NCI-H510A treated with DMSO at 0.1 percent for 48 hours (cell line): ENCODE results near the gene FASTKD2.
A peak's percentile ranks its signal among the peaks of the same experiment; 100 is the strongest.

Source experiments
- DNase-seq: peaks from one replicate; lab custom pipeline; 2025; lab: John Stamatoyannopoulos, UW

FASTKD2 gene

GRCh38 chr2:206765242-206766056 is at the start of gene FASTKD2, which contains the start of gene MDH1B:
TSS of gene FASTKD2 (plus strand) at chr2:206765606. CDS start at chr2:206766694, 1,088 bp downstream.
TSS of gene MDH1B (minus strand) at chr2:206765328. CDS start at chr2:206765271, 57 bp downstream.
- peak; percentile 94 for DNase-seq

DNA sequence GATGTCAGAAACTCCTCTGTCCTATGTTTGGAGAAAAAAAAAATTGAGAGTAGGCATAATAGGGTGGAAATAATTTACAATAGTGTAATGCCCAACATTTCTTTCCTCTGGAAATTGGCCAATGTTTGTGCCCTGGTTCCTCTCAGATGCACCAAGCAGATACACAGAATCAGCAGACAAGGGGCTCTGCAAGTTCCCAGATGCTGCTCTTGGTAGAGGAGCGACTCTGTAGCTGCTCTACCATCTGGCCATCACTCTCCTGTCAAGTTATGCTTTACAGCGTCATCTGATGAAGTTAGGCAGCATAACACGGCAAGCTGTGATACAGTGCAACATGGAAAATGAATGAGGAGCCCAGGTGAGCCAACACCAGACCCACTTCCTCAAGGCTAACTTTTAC is 48.8 kb upstream of the FASTKD2 start:
- no peak for DNase-seq

- no peak for DNase-seq
Observed at GRCh38 chr2:206718296-206718695, 47.1 kb upstream of the FASTKD2 start, which contains the start of gene DYTN. TSS of gene DYTN (minus strand) at chr2:206718396. CDS start at chr2:206718279, 117 bp downstream.

- no peak for DNase-seq
Observed at GRCh38 chr2:206721256-206721920, 44.0 kb upstream of the FASTKD2 start.

DNA sequence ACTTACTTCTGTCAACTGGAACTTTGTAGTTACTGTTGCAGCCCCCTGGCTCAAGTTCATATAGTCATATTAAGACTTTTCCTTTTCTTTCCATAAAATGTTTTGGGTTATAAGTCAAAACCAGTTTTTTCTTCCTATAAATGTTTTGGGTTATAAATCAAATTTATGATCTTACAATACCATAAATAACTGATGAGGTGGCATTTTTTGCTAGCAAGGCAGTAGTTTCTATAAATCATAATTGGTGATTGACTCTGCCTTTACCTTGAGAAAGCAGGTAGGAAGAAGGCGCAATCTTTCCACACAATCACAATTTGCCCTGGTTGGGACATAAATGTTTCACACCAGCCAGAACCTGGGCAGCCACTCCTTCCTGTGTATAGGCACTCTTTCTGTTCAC is 42.1 kb upstream of the FASTKD2 start:
- no peak for DNase-seq

- no peak for DNase-seq
Observed at GRCh38 chr2:206727287-206727686, 38.1 kb upstream of the FASTKD2 start.

GRCh38 chr2:206728277-206729199 is 36.9 kb upstream of the FASTKD2 start:
- DNase-seq = no peak

DNA sequence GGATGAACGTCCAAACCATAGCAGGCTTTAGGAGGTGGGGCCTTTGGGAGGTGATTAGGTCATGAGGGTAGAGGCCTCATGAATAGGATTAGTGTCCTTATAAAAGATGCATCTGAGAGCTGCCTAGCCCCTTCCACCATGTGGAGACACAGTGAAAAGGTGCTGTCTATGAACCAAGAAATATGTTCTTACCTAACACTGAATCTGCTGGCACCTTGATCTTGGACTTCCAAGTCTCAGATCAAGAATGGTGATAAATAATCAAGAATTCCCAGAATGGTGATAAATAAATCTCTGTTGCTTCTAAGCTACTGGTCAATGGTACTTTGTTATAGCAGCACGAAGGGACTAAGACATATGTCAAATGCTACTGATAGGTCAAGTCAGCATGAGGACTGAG is 32.1 kb upstream of the FASTKD2 start:
- DNase-seq = no peak

- no peak for DNase-seq
Observed at GRCh38 chr2:206736935-206737334, 28.5 kb upstream of the FASTKD2 start.

- no peak for DNase-seq
Observed at GRCh38 chr2:206739271-206739670, 26.1 kb upstream of the FASTKD2 start.

DNA sequence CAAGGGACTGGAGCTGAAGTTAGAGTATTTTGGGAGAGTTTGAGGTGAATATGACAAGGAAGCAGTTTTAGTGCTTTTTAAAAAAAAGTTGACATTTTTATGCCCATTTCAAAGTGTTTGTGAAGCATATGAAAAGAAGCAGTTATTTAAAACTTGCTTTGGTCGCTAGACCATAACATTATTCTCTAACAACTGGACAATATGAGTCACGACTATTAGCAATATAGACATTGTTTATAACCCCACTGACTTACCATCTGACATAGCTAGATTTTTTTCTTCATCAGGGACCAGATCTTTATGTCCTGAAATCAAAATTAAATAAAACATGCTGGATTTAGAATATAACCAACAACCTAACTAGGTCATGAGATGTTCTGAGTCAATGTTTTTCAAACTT is 24.6 kb upstream of the FASTKD2 start:
- no peak for DNase-seq

GRCh38 chr2:206756816-206757215 is 8.6 kb upstream of the FASTKD2 start:
- DNase-seq = no peak

GRCh38 chr2:206764673-206765241 is 649 bp upstream of the FASTKD2 start:
- DNase-seq = peak; percentile 54

- no peak for DNase-seq
Observed at GRCh38 chr2:206766057-206766930, 888 bp downstream of the FASTKD2 start.

DNA sequence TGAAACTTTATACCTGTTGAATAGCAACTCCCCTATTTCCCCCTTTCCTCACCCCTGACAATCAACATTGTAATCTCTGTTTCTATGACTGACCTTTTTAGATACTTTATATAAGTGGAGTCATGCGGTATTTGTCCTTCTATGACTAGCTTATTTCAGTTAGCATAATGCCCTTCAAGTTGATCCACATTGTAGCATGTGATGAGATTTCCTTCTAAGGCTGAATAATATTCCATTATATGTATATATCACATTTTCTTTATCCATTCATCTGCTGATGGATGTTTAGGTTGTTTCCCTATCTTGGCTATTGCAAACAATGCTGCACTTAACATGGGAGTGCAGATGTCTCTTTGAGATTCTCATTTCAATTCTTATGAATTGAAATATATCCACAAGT is 9.5 kb downstream of the FASTKD2 start:
- DNase-seq = no peak

DNA sequence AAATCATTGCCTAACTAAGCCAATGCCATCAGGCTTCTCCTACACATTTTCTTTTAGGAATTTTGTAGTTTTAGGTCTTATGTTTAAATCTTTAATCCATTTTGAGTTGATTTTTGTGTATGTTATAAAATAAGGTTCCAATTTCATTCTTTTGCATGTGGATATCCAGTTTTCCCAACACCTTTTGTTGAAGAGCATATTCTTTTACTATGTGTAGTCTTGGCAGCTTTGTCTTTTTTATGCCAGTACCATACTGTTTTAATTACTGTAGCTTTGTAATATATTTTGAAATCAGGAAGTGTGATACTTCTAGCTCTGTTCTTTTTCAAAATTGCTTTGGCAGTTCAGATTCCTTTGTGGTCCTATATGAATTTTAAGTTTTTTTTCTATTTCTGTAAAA is 11.0 kb downstream of the FASTKD2 start:
- no peak for DNase-seq

- DNase-seq = no peak
Observed at GRCh38 chr2:206780671-206781070, 15.3 kb downstream of the FASTKD2 start.

- DNase-seq = no peak
Observed at GRCh38 chr2:206783718-206784117, 18.3 kb downstream of the FASTKD2 start.

- no peak for DNase-seq
Observed at GRCh38 chr2:206784559-206785353, 19.4 kb downstream of the FASTKD2 start.
